PC-3 (cell line): Measurements from ENCODE around the gene ARHGDIG.
"Not testable (repeated sequence)": the region's sequence is repeated elsewhere in the genome, so short reads cannot be mapped to it uniquely, and the experiment has no call there.

Experiments
- CTCF ChIP-seq: fragments of 300-600 bp; sonication (generic); conservative IDR thresholded peaks from 2 replicates; pipeline ENCODE4 v1.5.1; 2017; ENCODE audit warnings: antibody characterized with exemption, low read depth, mild to moderate bottlenecking, low read length
- EZH2 ChIP-seq: fragments of 300-600 bp; sonication (generic); IDR thresholded peaks from one replicate; pipeline ENCODE4 v1.6.1; 2017; ENCODE audit warnings: antibody characterized with exemption, mild to moderate bottlenecking, low read length; ENCODE audit not compliant: unreplicated experiment
- EZH2phosphoT487 ChIP-seq: fragments of 300-600 bp; sonication (generic); IDR thresholded peaks from 2 replicates; pipeline ENCODE4 v1.6.1; 2018; ENCODE audit warnings: mild to moderate bottlenecking, antibody characterized with exemption, low read length, borderline replicate concordance

- not testable (repeated sequence) for TF ChIP-seq CTCF, EZH2, EZH2phosphoT487
These were observed 50.9 kb downstream of the ARHGDIG start for GRCh38 chr16:331181-331814.
